ENCODE data around the gene CDRT15. TPM values are rescaled to one million over a fixed set of nuclear protein-coding genes. Genes with fewer than 3 reads are reported as not detected.

CDRT15 gene
- total RNA-seq, 2 experiments from 2014 or later, result not detected

Other genes with a start within 250 kb of the CDRT15 start
- 10 to 100 TPM; 29.6 to 29.7 TPM for gene COX10, start 167.4 kb downstream of the CDRT15 start, total RNA-seq
- 1 to 10 TPM; 5.8 to 5.9 TPM for gene HS3ST3B1, start 64.2 kb upstream of the CDRT15 start, total RNA-seq

Measured in activated naive CD8-positive, alpha-beta T cell treated with anti-CD3 and anti-CD28 coated beads for 36 hours (primary cell).